PC-9 (cell line): ENCODE data around the gene SPSB3.

Experiments used
- EZH2 ChIP-seq: fragments of 200-600 bp; sonication (generic); IDR thresholded peaks from 2 replicates; pipeline ENCODE4 v1.8.0; 2017; ENCODE audit warnings: antibody characterized with exemption, low read depth
- TF ChIP-seq, protein P1 (sequence below): fragments of 200-600 bp; sonication (generic); conservative IDR thresholded peaks from 2 replicates; pipeline ENCODE4 v1.6.1; 2017; ENCODE audit warnings: mixed run types, antibody characterized with exemption, mild to moderate bottlenecking, moderate library complexity

DNA sequence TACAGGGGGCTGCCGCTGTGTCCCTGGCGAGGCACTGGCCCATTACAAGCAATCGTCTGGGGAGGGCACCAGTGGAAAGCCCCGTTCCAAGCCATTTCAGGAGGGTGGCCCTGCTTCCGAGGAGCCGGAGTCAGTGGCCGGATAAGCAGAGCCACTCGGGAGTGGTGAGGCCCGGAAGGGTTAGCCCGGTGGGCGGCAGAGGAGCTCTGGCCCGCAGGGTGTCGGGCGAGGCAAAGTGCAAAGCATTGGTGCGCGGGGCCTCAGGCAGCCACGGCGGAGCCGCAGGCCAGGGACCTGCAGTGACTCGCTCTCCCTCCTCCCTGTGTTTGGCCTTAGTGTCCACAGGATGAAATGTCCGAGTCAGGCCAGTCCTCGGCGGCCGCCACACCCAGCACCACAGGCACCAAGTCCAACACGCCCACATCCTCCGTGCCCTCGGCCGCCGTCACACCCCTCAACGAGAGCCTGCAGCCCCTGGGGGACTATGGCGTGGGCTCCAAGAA lies 35.6 kb downstream of the SPSB3 start:
- TF ChIP-seq, protein P1, sequence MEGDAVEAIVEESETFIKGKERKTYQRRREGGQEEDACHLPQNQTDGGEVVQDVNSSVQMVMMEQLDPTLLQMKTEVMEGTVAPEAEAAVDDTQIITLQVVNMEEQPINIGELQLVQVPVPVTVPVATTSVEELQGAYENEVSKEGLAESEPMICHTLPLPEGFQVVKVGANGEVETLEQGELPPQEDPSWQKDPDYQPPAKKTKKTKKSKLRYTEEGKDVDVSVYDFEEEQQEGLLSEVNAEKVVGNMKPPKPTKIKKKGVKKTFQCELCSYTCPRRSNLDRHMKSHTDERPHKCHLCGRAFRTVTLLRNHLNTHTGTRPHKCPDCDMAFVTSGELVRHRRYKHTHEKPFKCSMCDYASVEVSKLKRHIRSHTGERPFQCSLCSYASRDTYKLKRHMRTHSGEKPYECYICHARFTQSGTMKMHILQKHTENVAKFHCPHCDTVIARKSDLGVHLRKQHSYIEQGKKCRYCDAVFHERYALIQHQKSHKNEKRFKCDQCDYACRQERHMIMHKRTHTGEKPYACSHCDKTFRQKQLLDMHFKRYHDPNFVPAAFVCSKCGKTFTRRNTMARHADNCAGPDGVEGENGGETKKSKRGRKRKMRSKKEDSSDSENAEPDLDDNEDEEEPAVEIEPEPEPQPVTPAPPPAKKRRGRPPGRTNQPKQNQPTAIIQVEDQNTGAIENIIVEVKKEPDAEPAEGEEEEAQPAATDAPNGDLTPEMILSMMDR: no peak; the same call in 1 of the 2 replicates
- TF ChIP-seq EZH2: no peak
